H9 (cell line): Measurements from ENCODE around the gene ANP32A. TPM values are rescaled to one million over a fixed set of nuclear protein-coding genes. Genes with fewer than 3 reads are reported as not detected.

ENCODE experiments used
- DNase-seq: peaks from one replicate; pipeline ENCODE4 v3.0.0-alpha.2; 2017
- H2AFZ ChIP-seq: one replicate; pipeline ENCODE4 v1.6.1; 2013; ENCODE audit warnings: mild to moderate bottlenecking, low read length, control low read depth, moderate library complexity
- H2AK5ac ChIP-seq: 2 replicates; pipeline ENCODE4 v1.6.1; 2013; ENCODE audit warnings: low read length, control low read depth, mixed read lengths; ENCODE audit not compliant: insufficient read length
- H2BK120ac ChIP-seq: one replicate; pipeline ENCODE4 v1.6.1; 2013; ENCODE audit warnings: low read depth, mild to moderate bottlenecking, low read length, control low read depth, inconsistent platforms; ENCODE audit not compliant: poor library complexity, severe bottlenecking
- H2BK12ac ChIP-seq: 2 replicates; pipeline ENCODE4 v1.6.1; 2013; ENCODE audit warnings: low read length, control low read depth, mixed read lengths, low read depth; ENCODE audit not compliant: insufficient read length
- H2BK15ac ChIP-seq: 2 replicates; pipeline ENCODE4 v1.6.1; 2013; ENCODE audit warnings: low read depth, low read length, control low read depth
- H2BK20ac ChIP-seq: one replicate; pipeline ENCODE4 v1.6.1; 2013; ENCODE audit warnings: low read depth, mild to moderate bottlenecking, low read length, control low read depth, inconsistent platforms; ENCODE audit not compliant: poor library complexity, severe bottlenecking
- H2BK5ac ChIP-seq: 2 replicates; pipeline ENCODE4 v1.6.1; 2013; ENCODE audit warnings: low read length, control low read depth, mixed read lengths; ENCODE audit not compliant: insufficient read length
- H3K14ac ChIP-seq: 2 replicates; pipeline ENCODE4 v1.6.1; 2013; ENCODE audit warnings: low read length, control low read depth; ENCODE audit not compliant: insufficient read depth
- H3K18ac ChIP-seq: 2 replicates; pipeline ENCODE4 v1.6.1; 2013; ENCODE audit warnings: low read depth, mild to moderate bottlenecking, mixed read lengths, low read length, control low read depth; ENCODE audit not compliant: insufficient read length
- H3K23ac ChIP-seq: 2 replicates; pipeline ENCODE4 v1.6.1; 2013; ENCODE audit warnings: low read length, control low read depth, mixed read lengths, low read depth; ENCODE audit not compliant: insufficient read length
- H3K23me2 ChIP-seq: 2 replicates; pipeline ENCODE4 v1.6.1; 2013; ENCODE audit warnings: low read depth, mild to moderate bottlenecking, mixed read lengths, low read length, control low read depth; ENCODE audit not compliant: insufficient read length, poor library complexity, severe bottlenecking
- H3K27ac ChIP-seq: 2 replicates; pipeline ENCODE4 v1.5.1; 2013; ENCODE audit warnings: low read length, control low read depth, mixed read lengths, low read depth; ENCODE audit not compliant: insufficient read length
- H3K27me3 ChIP-seq: 2 replicates; pipeline ENCODE4 v1.6.1; 2013; ENCODE audit warnings: low read length, control low read depth, inconsistent platforms; ENCODE audit not compliant: insufficient read depth
- H3K4ac ChIP-seq: 2 replicates; pipeline ENCODE4 v1.6.1; 2013; ENCODE audit warnings: low read depth, mild to moderate bottlenecking, control low read depth, inconsistent platforms, low read length, moderate library complexity
- H3K4me1 ChIP-seq: 2 replicates; pipeline ENCODE4 v1.6.1; 2013; ENCODE audit warnings: low read length, control low read depth, inconsistent platforms; ENCODE audit not compliant: insufficient read depth
- H3K4me2 ChIP-seq: 2 replicates; pipeline ENCODE4 v1.6.1; 2013; ENCODE audit warnings: low read length, control low read depth, mixed read lengths; ENCODE audit not compliant: insufficient read length, insufficient read depth
- H3K56ac ChIP-seq: 2 replicates; pipeline ENCODE4 v1.6.1; 2013; ENCODE audit warnings: low read depth, mild to moderate bottlenecking, mixed read lengths, low read length, control low read depth; ENCODE audit not compliant: insufficient read length
- H3K79me1 ChIP-seq: 2 replicates; pipeline ENCODE4 v1.6.1; 2013; ENCODE audit warnings: low read depth, mild to moderate bottlenecking, moderate library complexity, low read length, control low read depth, inconsistent platforms; ENCODE audit not compliant: insufficient read depth, poor library complexity, severe bottlenecking
- H3K79me2 ChIP-seq: 2 replicates; pipeline ENCODE4 v1.6.1; 2013; ENCODE audit warnings: low read length, control low read depth, inconsistent platforms; ENCODE audit not compliant: insufficient read depth
- H3K9ac ChIP-seq: 2 replicates; pipeline ENCODE4 v1.6.1; 2013; ENCODE audit warnings: low read length, control low read depth, mixed read lengths; ENCODE audit not compliant: insufficient read length; ENCODE audit errors: extremely low read depth
- H3K9me3 ChIP-seq: one replicate; pipeline ENCODE4 v1.6.1; 2013; ENCODE audit warnings: low read depth, low read length, inconsistent platforms; ENCODE audit not compliant: control insufficient read depth
- H3T11ph ChIP-seq: one replicate; pipeline ENCODE4 v1.6.1; 2013; ENCODE audit warnings: mild to moderate bottlenecking, low read length, control low read depth, inconsistent platforms
- H4K20me1 ChIP-seq: one replicate; pipeline ENCODE4 v1.6.1; 2013; ENCODE audit not compliant: control insufficient read depth, insufficient read length, insufficient read depth
- H4K5ac ChIP-seq: 2 replicates; pipeline ENCODE4 v1.6.1; 2013; ENCODE audit warnings: low read depth, mild to moderate bottlenecking, mixed read lengths, low read length, control low read depth; ENCODE audit not compliant: insufficient read length
- H4K8ac ChIP-seq: replicated peaks from 2 replicates; pipeline ENCODE4 v1.6.1; 2013; ENCODE audit warnings: low read length, control low read depth, mixed read lengths, low read depth; ENCODE audit not compliant: insufficient read length
- H4K91ac ChIP-seq: 2 replicates; pipeline ENCODE4 v1.6.1; 2013; ENCODE audit warnings: low read depth, mild to moderate bottlenecking, moderate library complexity, mixed read lengths, low read length, control low read depth; ENCODE audit not compliant: insufficient read length
- H3K27ac Mint-ChIP-seq, 3 experiments: 2 replicates in 2 of 3; 3 replicates in 1 of 3; pipeline ENCODE4 v1.8.0; 2020 to 2021; ENCODE audit warnings: mixed read lengths in 3 of 3, mild to moderate bottlenecking in 1 of 3, moderate library complexity in 1 of 3
- H3K27me3 Mint-ChIP-seq: 2 replicates; pipeline ENCODE4 v1.8.0; 2021; ENCODE audit warnings: low read depth, mild to moderate bottlenecking, moderate library complexity, mixed read lengths
- H3K36me3 Mint-ChIP-seq, 3 experiments: 2 replicates in 2 of 3; 3 replicates in 1 of 3; pipeline ENCODE4 v1.8.0; 2020 to 2021; ENCODE audit warnings: low read depth in 3 of 3, mixed read lengths in 3 of 3; ENCODE audit not compliant: insufficient read depth in 1 of 3
- H3K4me1 Mint-ChIP-seq, 2 experiments: 2 replicates each; pipeline ENCODE4 v1.8.0; 2020; ENCODE audit warnings: mixed read lengths in 2 of 2
- H3K4me3 Mint-ChIP-seq, 2 experiments: 2 replicates in 1 of 2; 3 replicates in 1 of 2; pipeline ENCODE4 v1.8.0; 2020 to 2021; ENCODE audit warnings: mild to moderate bottlenecking in 2 of 2, mixed read lengths in 2 of 2, moderate library complexity in 1 of 2
- H3K9me3 Mint-ChIP-seq, 2 experiments: 2 replicates in 1 of 2; 3 replicates in 1 of 2; pipeline ENCODE4 v1.8.0; 2020; ENCODE audit warnings: mild to moderate bottlenecking in 2 of 2, mixed read lengths in 2 of 2, moderate library complexity in 1 of 2
- WGBS: extraction: QIAGEN DNeasy Blood & Tissue Kit; methylation state at CpG from one replicate; pipeline ENCODE4 v1.1.7; 2013; ENCODE audit warnings: missing lambda C conversion rate, low lambda C conversion rate, mixed read lengths; ENCODE audit not compliant: insufficient read length; ENCODE audit errors: extremely low coverage; 5-methylcytosine and 5-hydroxymethylcytosine counted together
- total RNA-seq: library from RNA; stranded (reverse); gene quantifications from 2 replicates; pipeline ENCODE4 v1.2.1, GENCODE V29; 2021
- TF ChIP-seq, protein P1 (sequence below): fragments of 200-600 bp; sonication (generic); conservative IDR thresholded peaks from 3 replicates; pipeline ENCODE4 v1.8.0; 2021; ENCODE audit warnings: antibody characterized with exemption, mild to moderate bottlenecking

The ANP32A gene
- total RNA-seq, 1 experiment from 2014 or later, result 318 TPM

DNA sequence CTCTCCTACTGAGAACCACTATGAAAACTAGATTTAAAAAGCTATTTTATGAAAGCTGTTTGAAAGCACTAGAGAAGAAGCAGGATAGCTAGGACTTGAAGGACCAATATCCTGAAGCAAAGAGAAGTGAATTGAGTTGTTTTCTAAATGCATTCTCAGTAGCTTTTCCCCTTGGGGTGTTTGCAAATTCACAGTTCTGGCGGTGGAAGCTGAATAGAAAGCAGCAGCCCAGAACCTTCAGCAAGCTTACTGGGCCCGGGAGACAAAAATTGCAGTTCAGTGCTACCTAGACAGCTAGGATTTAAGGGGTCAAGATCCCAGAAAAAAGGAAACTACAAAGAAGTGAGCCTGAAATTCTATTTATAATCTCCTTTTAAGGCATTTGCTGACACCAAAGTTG is 31.3 kb upstream of the ANP32A start:
- no peak overlapping the region for H3K27ac ChIP-seq
- H3K27me3 ChIP-seq, result no peaks in the 10 kb centered on the region; the same call in 1 of the 2 replicates
- H2BK5ac ChIP-seq, result no peak overlapping the region
- H3K9me3 ChIP-seq, result no peaks in the 10 kb centered on the region
- no peak overlapping the region for H2AK5ac ChIP-seq
- H3K4me1 Mint-ChIP-seq, result no peaks in the 10 kb centered on the region
- no peak for DNase-seq
- no peak overlapping the region for H2AFZ ChIP-seq
- no peak overlapping the region for H4K8ac ChIP-seq
- H4K91ac ChIP-seq, result no peak overlapping the region
- H3K23ac ChIP-seq, result no peak overlapping the region
- H3K27ac Mint-ChIP-seq, result no peak overlapping the region
- no peak overlapping the region for H3K14ac ChIP-seq
- H2BK15ac ChIP-seq, result no peak overlapping the region
- H2BK12ac ChIP-seq, result no peak overlapping the region
- no peak overlapping the region for H2BK20ac ChIP-seq
- peaks cover 23% of the 10 kb centered on the region for H3K27me3 Mint-ChIP-seq
- no peak overlapping the region for H3K56ac ChIP-seq
- H3K79me2 ChIP-seq, result no peaks in the 10 kb centered on the region
- no peaks in the 10 kb centered on the region; a peak in 1 of 7 replicates for H3K36me3 Mint-ChIP-seq
- TF ChIP-seq, protein P1, sequence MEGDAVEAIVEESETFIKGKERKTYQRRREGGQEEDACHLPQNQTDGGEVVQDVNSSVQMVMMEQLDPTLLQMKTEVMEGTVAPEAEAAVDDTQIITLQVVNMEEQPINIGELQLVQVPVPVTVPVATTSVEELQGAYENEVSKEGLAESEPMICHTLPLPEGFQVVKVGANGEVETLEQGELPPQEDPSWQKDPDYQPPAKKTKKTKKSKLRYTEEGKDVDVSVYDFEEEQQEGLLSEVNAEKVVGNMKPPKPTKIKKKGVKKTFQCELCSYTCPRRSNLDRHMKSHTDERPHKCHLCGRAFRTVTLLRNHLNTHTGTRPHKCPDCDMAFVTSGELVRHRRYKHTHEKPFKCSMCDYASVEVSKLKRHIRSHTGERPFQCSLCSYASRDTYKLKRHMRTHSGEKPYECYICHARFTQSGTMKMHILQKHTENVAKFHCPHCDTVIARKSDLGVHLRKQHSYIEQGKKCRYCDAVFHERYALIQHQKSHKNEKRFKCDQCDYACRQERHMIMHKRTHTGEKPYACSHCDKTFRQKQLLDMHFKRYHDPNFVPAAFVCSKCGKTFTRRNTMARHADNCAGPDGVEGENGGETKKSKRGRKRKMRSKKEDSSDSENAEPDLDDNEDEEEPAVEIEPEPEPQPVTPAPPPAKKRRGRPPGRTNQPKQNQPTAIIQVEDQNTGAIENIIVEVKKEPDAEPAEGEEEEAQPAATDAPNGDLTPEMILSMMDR, result no peak
- no peak overlapping the region for H3K9ac ChIP-seq
- H3K4me1 ChIP-seq, result no peaks in the 10 kb centered on the region
- H3T11ph ChIP-seq, result no peak overlapping the region
- H3K23me2 ChIP-seq, result no peaks in the 10 kb centered on the region
- no peaks in the 10 kb centered on the region for H4K20me1 ChIP-seq
- no peak overlapping the region for H2BK120ac ChIP-seq
- H3K9me3 Mint-ChIP-seq, result peaks cover 5 to 7% of the 10 kb centered on the region in 2 experiments; a peak in 3 of 5 replicates
- H3K4me3 Mint-ChIP-seq, result no peak overlapping the region
- H3K18ac ChIP-seq, result no peak overlapping the region
- no peak overlapping the region for H3K4ac ChIP-seq
- H3K79me1 ChIP-seq, result no peaks in the 10 kb centered on the region
- no peak overlapping the region for H4K5ac ChIP-seq
- no CpG with 5 or more reads among the region's 2 CpGs for WGBS
- H3K4me2 ChIP-seq, result no peak overlapping the region
